ENCODE results near the gene RAB17.

The RAB17 gene

DNA sequence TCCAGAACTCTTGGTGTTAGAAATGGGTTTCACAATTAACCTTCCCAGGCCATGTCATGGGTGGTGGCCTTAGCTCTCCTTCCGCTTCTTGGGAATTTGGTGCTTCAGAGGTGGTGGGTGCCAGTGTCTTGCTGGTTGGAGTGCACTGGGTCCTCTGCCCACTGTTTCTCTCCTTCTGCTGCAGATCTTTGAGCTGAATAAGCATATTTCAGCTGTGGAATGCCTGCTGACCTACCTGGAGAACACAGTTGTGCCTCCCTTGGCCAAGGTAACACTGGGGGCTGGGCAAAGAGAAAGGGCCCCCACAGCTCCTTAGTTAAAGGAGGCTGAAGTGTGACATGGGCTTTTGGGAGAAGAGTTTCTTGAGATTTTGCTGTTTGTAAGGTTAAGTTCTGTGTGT is 56.2 kb downstream of the RAB17 start:
- DNase-seq = no peak

DNA sequence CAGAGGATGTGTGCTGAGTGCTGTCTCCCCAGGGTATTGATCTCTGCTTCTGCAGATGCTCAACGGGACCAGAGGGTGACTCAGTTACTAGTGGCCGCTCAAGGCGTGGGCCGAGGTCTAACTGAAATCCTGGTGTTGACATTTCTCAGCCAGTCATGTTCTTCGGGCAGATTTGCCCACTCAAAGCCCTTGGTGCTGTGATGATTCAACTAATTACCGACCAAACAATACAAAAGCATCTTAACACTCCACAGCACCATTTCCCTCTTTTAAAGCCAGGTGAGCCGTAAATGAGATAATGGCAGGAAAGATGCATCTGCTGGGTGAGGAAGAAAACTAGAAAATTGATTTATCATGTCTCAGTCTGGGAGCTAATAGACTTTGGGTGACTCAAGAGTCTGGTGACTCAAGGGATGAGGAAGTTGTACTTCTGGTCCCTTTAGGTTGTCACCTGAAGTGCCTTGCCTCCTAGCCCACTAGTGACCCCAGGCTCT is 56.8 kb downstream of the RAB17 start:
- no peak for DNase-seq

- no peak for DNase-seq
These were observed 58.4 kb downstream of the RAB17 start for GRCh38 chr2:237532160-237532559.

- DNase-seq = no peak
These were observed 59.8 kb downstream of the RAB17 start for GRCh38 chr2:237530472-237531433.

DNA sequence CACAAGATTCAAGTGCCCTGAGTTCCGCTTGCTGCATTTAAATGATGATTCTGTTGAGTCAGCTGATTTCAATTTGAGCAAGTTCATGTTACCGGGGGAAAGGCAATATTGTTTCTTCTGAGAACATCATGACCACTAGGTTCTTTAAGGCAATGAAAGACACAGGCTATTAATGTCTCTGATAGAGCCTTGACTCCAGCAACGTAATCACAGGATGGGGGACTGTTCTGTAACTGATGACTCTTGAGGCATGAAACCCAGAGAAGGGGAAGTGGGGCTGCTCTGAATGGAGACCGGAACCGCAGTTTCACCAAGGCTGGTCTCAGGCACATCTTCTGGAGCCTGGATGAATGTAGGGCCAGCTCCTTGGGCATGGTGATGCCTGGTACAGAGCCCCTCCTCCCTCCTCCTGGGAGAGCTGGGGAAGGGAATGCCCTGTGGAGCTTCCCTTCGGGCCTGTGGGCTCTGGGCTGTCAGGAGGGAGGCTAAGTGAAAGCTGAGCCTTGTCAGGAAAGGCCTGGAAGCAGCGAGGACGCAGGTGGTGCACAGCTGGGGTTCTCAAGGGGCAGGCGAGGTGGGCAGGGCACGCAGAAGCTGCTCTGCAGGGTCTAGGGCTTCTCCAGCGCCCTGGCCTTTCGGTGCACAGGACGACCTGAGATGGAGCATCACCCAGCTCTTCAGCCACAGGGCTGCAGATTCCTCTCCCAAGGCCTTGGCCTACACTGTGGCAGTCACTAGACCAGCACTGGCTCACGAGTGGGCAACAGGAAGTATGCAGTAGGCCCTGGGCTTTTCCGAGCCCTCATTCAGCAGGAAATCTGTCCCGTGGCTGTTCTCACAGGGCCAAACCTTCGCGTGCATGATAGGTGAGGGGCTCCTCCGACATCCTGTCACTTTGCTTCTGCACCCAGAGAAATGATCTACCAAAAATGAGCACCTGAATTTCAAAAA is 60.8 kb downstream of the RAB17 start:
- DNase-seq = no peak

- no peak for DNase-seq
These were observed 62.8 kb downstream of the RAB17 start for GRCh38 chr2:237527766-237528165.

- DNase-seq = no peak
These were observed 63.3 kb downstream of the RAB17 start for GRCh38 chr2:237527233-237527632.

- no peak for DNase-seq
These were observed 64.9 kb downstream of the RAB17 start for GRCh38 chr2:237525559-237526157.

GRCh38 chr2:237524631-237525030 is 65.9 kb downstream of the RAB17 start:
- DNase-seq = no peak

Measured in stimulated activated CD4-positive, alpha-beta T cell treated with anti-CD3 and anti-CD28 coated beads, Interleukin-2, amount 100 ng/mL, for 24 hours (primary cell).